ENCODE results near the gene SNX4.

- no peak for TF ChIP-seq EP300 (IDR thresholded peaks at IDR 0.05)
- TF ChIP-seq CTCF (IDR thresholded peaks at IDR 0.05), result no peak
Observed at GRCh38 chr3:125442506-125442905, 77.5 kb downstream of the SNX4 start.

All from suprapubic skin (tissue), 3 donors.